SK-N-MC (cell line): ENCODE data around the gene BICD2.

Experiments used
- EZH2 ChIP-seq: fragments of 200-600 bp; sonication (generic); IDR thresholded peaks from one replicate; pipeline ENCODE4 v1.6.1; 2017; ENCODE audit warnings: antibody characterized with exemption
- POLR2AphosphoS5 ChIP-seq: IDR thresholded peaks from 2 replicates; pipeline ENCODE4 v1.6.1; 2012; ENCODE audit warnings: mild to moderate bottlenecking, low read depth, low read length, borderline replicate concordance

- TF ChIP-seq EZH2: no peak
- no peak for TF ChIP-seq POLR2AphosphoS5
These were observed 52.8 kb downstream of the BICD2 start for GRCh38 chr9:92711844-92712243.
